Fibroblast of skin of right biceps (primary cell): ENCODE data around the gene NPIPA1.
"Not testable (repeated sequence)": the region's sequence is repeated elsewhere in the genome, so short reads cannot be mapped to it uniquely, and the experiment has no call there.

ENCODE experiments used
- DNase-seq: peaks from one replicate; pipeline ENCODE4 v3.0.0-alpha.2; 2013

The NPIPA1 gene

GRCh38 chr16:14978908-14979307 is 41.7 kb downstream of the NPIPA1 start:
- not testable (repeated sequence) for DNase-seq

- DNase-seq: not testable (repeated sequence)
Measured at GRCh38 chr16:14981234-14981633, 44.0 kb downstream of the NPIPA1 start.

- DNase-seq: not testable (repeated sequence)
Measured at GRCh38 chr16:14982521-14982920, 45.3 kb downstream of the NPIPA1 start.

- DNase-seq: not testable (repeated sequence)
Measured at GRCh38 chr16:14988092-14988491, 50.8 kb downstream of the NPIPA1 start.

- DNase-seq: not testable (repeated sequence)
Measured at GRCh38 chr16:14988661-14989191, 51.5 kb downstream of the NPIPA1 start.

GRCh38 chr16:14989291-14990281 is 52.3 kb downstream of the NPIPA1 start:
- DNase-seq: not testable (repeated sequence)

GRCh38 chr16:14993277-14994151 is 56.3 kb downstream of the NPIPA1 start:
- not testable (repeated sequence) for DNase-seq

GRCh38 chr16:14996702-14997101 is 59.5 kb downstream of the NPIPA1 start:
- not testable (repeated sequence) for DNase-seq

- DNase-seq: not testable (repeated sequence)
Measured at GRCh38 chr16:14998300-14998699, 61.1 kb downstream of the NPIPA1 start.

- not testable (repeated sequence) for DNase-seq
Measured at GRCh38 chr16:14999845-15000244, 62.6 kb downstream of the NPIPA1 start.
